GM18526 (cell line): ENCODE results near the gene RABGAP1L.

Source experiments
- POLR2A ChIP-seq: IDR thresholded peaks from 3 replicates; pipeline ENCODE4 v1.6.1; 2011; ENCODE audit not compliant: insufficient read length; ENCODE audit errors: extremely low read depth

RABGAP1L gene

GRCh38 chr1:174258148-174258550 lies 98.8 kb downstream of the RABGAP1L start:
- TF ChIP-seq POLR2A = no peak

DNA sequence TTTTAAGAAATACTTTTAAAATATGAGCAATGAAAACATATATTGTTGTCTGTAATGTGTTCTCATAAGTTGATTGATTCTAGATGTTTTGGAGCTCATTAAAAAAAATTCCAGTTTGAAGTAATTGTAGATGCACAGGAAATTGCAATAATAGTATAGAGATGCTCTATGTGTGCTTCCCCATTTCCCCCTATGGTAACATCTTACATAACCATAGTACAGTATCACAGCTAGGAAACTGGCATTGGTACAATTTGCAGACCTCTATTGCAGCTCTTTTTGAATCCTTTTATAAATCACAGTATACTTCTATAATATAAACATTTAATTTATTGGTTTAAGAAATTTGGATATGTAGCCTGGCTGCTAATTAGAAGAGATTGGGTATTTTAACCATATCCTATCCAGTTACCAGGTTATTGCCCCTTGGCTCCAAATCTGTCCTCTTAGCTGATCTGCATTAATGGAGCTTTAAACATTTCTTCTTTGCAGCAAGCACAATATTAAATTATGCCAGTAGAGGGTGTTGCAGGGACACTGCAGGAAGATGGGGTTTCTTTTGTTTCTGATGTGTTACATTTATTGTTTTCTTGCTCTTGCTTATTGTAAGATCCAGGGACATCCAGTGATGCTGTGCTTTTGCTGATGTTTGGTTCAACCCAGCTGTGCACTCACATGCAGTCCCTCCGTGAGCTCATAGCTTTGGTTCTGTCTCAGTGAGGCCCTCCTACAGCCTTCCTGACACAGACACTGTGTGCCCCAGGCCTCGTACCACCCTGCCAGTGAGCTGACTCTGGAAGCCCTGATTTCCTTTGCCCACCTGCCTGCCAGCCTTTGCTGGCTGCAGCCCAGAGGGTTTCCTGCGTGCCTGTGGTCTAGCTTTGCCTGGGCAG lies 103.3 kb downstream of the RABGAP1L start:
- TF ChIP-seq POLR2A = no peak

GRCh38 chr1:174265282-174265681 lies 106.0 kb downstream of the RABGAP1L start:
- TF ChIP-seq POLR2A = no peak

DNA sequence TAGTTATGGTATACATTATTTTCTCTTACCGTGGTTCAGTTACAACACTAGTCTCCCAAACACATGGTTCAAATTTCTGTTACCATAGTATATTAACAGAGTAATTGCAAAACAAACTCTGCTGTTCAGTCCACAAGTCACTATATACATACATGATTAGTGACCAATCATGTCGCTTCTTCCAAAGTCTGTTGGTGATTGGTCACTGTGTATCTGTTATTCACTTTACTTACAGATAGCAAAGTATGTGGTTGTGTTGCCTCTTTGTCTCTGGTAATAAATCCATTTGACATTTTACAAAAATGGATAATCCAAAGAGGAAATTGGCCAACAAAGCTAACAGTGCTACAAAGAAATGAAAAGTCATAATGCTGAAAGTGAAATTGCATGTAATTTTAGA lies 107.2 kb downstream of the RABGAP1L start:
- no peak for TF ChIP-seq POLR2A

GRCh38 chr1:174266991-174267612 lies 107.8 kb downstream of the RABGAP1L start:
- no peak for TF ChIP-seq POLR2A

DNA sequence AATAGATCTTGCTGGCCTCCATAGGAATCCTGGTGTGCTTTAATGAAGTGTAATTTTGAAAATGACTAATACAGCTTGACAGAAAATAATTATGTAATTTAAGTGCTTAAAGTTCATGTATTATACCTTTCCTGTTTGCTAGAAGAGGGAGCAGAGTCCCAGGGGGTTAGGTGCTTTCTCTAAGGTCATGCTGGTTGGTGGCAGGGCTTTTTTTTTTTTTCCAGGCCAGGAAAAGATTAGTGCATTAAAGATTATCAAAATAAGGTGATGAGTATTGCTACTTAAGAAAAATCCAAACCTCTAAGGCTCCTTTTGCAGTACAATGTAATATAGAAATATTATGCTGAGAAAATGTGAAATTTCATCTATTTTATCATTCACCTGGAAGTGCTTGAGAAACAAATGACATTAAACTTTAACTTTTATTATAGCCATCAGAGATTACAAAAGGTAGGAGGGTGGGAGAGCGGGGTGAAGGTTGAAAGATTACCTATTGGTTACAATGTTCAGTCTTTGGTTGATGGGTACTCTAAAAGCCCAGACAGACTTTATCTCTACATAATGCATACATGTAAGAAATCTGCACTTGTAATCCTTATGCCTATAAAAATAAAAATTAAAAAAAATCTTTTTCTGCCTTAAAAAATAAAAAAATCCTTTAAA lies 110.8 kb downstream of the RABGAP1L start:
- no peak for TF ChIP-seq POLR2A

GRCh38 chr1:174273190-174273589 lies 113.9 kb downstream of the RABGAP1L start:
- no peak for TF ChIP-seq POLR2A

GRCh38 chr1:174273776-174274175 lies 114.5 kb downstream of the RABGAP1L start:
- no peak for TF ChIP-seq POLR2A

DNA sequence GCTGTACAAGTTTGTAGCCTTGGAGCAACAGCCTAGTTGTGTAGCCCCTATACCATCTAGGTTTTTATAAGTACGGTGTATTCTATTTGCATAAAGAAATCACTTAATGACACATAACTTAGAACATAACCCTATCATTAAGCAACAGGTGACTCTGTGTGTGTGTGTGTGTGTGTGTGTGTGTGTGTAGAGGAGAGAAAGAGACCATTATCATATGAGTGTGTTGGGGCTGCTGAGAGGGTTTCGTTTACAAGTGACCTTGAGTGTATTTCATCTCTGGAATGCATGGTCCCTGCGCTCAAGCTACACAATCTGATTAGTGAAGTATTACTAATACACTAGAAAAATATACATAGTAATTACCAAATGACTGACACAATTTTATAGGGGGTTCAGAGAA lies 115.1 kb downstream of the RABGAP1L start:
- no peak for TF ChIP-seq POLR2A

GRCh38 chr1:174274884-174275283 lies 115.6 kb downstream of the RABGAP1L start:
- no peak for TF ChIP-seq POLR2A

DNA sequence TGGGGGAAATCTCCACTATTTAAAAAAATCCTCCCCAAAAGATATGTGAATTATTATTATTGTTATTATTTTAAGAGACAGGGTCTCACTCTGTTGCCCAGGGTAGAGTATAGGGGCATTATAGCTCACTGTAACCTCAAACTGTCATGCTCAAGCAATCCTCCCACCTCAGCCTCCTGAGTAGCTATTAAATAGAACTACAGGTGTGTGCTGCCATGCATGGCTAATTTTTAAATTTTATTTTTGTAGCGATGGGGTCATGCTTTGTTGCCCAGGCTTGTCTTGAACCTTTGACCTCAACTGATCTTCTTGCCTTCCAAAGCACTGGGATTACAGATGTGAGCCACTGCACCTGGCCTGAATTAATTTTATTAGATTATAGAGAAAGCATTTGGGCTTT lies 116.8 kb downstream of the RABGAP1L start:
- TF ChIP-seq POLR2A = no peak

- TF ChIP-seq POLR2A = no peak
Measured at GRCh38 chr1:174284052-174284451, 124.7 kb downstream of the RABGAP1L start.

- TF ChIP-seq POLR2A = no peak
Measured at GRCh38 chr1:174286042-174286441, 126.7 kb downstream of the RABGAP1L start.

DNA sequence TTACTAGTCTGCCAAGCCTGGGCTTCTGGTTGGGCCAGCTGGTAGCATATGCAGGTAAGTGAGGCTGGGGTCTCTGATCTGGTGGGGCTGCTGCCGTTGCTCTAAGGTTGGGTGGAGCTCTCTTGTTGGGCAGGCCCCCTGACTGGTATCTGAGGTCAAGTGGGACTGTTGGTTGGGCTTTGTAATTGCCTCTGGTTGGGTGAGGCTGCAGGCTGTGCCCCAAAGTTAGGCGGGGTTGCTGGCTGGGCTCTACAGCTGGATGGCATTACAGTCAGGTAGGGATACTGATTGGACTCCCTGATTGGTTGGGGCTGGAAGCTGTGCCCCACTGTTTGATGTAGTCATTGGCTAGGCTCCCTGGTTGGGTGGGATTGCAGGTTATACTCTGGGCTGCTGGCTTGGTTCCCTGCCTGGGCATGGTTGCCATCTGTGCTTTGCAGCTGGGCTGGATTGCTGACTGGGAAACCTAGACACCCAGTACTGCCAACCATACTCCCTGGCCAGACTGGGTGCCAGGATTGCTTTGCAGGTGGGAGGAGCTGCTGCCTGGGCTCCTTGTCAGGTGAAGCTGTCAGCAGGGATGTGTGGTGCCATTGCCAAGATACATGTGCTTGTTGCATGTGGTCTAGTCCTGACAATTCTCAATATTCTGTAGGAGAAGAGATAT lies 130.5 kb downstream of the RABGAP1L start:
- TF ChIP-seq POLR2A = no peak

DNA sequence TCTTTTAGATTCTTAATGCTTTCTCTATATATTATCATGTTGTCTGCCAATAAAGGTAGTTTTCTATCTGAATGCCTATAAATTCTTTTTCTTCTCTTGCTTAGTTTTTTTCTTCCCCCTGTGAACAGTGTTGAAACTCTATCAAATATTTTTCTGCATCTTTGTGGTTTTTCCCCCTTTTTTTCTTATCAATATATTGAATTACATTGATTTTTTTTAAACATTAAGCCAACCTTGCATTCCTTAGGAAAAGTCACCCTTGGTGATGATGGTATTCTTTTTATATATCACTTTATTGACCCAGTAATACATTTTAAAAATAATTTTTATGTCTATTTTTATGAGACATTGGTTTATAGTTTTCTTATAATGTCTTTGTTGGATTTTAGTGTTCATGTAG lies 131.7 kb downstream of the RABGAP1L start:
- no peak for TF ChIP-seq POLR2A

DNA sequence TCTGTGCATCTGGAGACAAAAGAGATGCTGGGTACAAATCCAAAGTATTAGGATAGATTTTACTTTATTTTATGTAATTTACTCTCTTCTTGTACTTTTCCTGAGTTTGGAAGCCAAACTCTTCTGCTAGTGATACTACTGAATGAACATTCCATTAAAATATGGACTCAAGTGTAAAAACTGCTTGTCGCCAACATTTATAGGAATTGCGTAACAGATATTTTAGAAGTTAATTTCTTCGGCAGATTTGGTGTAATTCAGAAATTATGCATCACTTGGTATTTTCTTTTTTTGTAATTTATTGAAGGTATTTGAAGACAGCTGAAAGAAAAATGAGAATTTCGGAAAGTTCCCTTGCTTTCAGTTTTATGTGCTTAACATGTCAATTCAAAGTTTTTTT lies 137.0 kb downstream of the RABGAP1L start:
- no peak for TF ChIP-seq POLR2A

GRCh38 chr1:174297351-174297750 lies 138.0 kb downstream of the RABGAP1L start:
- TF ChIP-seq POLR2A = no peak
